ENCODE data around the gene TASP1. TPM values are rescaled to one million over a fixed set of nuclear protein-coding genes. Genes with fewer than 3 reads are reported as not detected.
A peak's percentile ranks its signal among the peaks of the same experiment; 100 is the strongest.

TASP1 gene
- total RNA-seq, 1 experiment from 2014 or later, result 9.5 TPM

GRCh38 chr20:13492001-13492481, 146.7 kb downstream of the TASP1 start:
- peak; percentile 67 for DNase-seq
- Histone ChIP-seq H3K27ac (ENCODE audit: insufficient read length, low read depth, low read length) (peak overlapping the region; percentile 40), H3K4ac (ENCODE audit: low read depth, low read length) (no peak overlapping the region), H2BK5ac (ENCODE audit: insufficient read length, low read length) (no peak overlapping the region), H4K8ac (replicated peaks; ENCODE audit: insufficient read length, low read depth, low read length) (no peak overlapping the region), H3K9me3 (ENCODE audit: control insufficient read depth, low read depth, low read length) (no peaks in the 10 kb centered on the region), H3K79me2 (ENCODE audit: insufficient read depth, low read length) (no peaks in the 10 kb centered on the region), H3K14ac (ENCODE audit: insufficient read depth, low read length) (no peak overlapping the region), H3K79me1 (ENCODE audit: insufficient read depth, low read depth, low read length, poor library complexity, severe bottlenecking) (no peaks in the 10 kb centered on the region), H3T11ph (ENCODE audit: low read length) (peak overlapping the region; percentile 82), H4K91ac (ENCODE audit: insufficient read length, low read depth, low read length) (no peak overlapping the region), H4K20me1 (ENCODE audit: control insufficient read depth, insufficient read depth, insufficient read length) (no peaks in the 10 kb centered on the region), H2BK120ac (ENCODE audit: low read depth, low read length, poor library complexity, severe bottlenecking) (no peak overlapping the region), H2BK15ac (ENCODE audit: low read depth, low read length) (no peak overlapping the region), H3K27me3 (ENCODE audit: insufficient read depth, low read length) (no peaks in the 10 kb centered on the region), H3K9ac (ENCODE audit: extremely low read depth, insufficient read length, low read length) (no peak overlapping the region), H3K4me2 (ENCODE audit: insufficient read depth, insufficient read length, low read length) (peak overlapping the region; percentile 27), H3K23me2 (ENCODE audit: insufficient read length, low read depth, low read length, poor library complexity, severe bottlenecking) (no peaks in the 10 kb centered on the region), H2BK12ac (ENCODE audit: insufficient read length, low read depth, low read length) (no peak overlapping the region), H3K56ac (ENCODE audit: insufficient read length, low read depth, low read length) (no peak overlapping the region), H2AFZ (ENCODE audit: low read length) (no peak overlapping the region), H3K4me1 (ENCODE audit: insufficient read depth, low read length) (peaks cover 8% of the 10 kb centered on the region; the same call in 1 of the 2 replicates), H2AK5ac (ENCODE audit: insufficient read length, low read length) (no peak overlapping the region), H4K5ac (ENCODE audit: insufficient read length, low read depth, low read length) (no peak overlapping the region), H3K18ac (ENCODE audit: insufficient read length, low read depth, low read length) (no peak overlapping the region), H3K23ac (ENCODE audit: insufficient read length, low read depth, low read length) (no peak overlapping the region), H2BK20ac (ENCODE audit: low read depth, low read length, poor library complexity, severe bottlenecking) (no peak overlapping the region)
- peaks cover 0 to 2% of the 10 kb centered on the region in 2 experiments; a peak in 3 of 5 replicates for H3K9me3 Mint-ChIP-seq
- no CpG with 5 or more reads among the region's 3 CpGs for WGBS (ENCODE audit: extremely low coverage, insufficient read length, low lambda C conversion rate)
- peaks cover 31 to 35% of the 10 kb centered on the region in 2 experiments for H3K4me1 Mint-ChIP-seq
- no peak overlapping the region for H3K4me3 Mint-ChIP-seq
- no peaks in the 10 kb centered on the region for H3K27me3 Mint-ChIP-seq (ENCODE audit: low read depth)
- peak; percentile 28; the same call in 1 of the 3 replicates for TF ChIP-seq CTCF (conservative IDR thresholded peaks at IDR 0.05)
- H3K27ac Mint-ChIP-seq, result peak overlapping the region; percentile 44 to 88 (median 73); a peak in 4 of 7 replicates
- H3K36me3 Mint-ChIP-seq (ENCODE audit: insufficient read depth in 1 of 3, low read depth in 3 of 3), result peaks cover 0 to 4% (median 2%) of the 10 kb centered on the region in 3 experiments; a peak in 2 of 7 replicates

All from H9 (cell line).